GM19467 (cell line): ENCODE results near the gene SYNGR2.

Source experiments
- ATAC-seq: cut with Tn5 transposase; IDR thresholded peaks from one replicate; pipeline ENCODE4 v1.9.1; 2021; ENCODE audit warnings: mild to moderate bottlenecking, moderate library complexity; ENCODE audit not compliant: unreplicated experiment

The SYNGR2 gene

GRCh38 chr17:78168242-78168902 lies at the start of gene SYNGR2:
SYNGR2 (plus strand) TSS chr17:78168581; CDS start chr17:78168617, 36 bp downstream.
- peak; percentile 50 for ATAC-seq

GRCh38 chr17:78118801-78119241 lies 49.6 kb upstream of the SYNGR2 start:
- no peak for ATAC-seq

- ATAC-seq, result no peak
Measured at GRCh38 chr17:78120537-78120936, 47.8 kb upstream of the SYNGR2 start.

GRCh38 chr17:78120971-78121800 lies 47.2 kb upstream of the SYNGR2 start:
- ATAC-seq, result no peak

- ATAC-seq, result no peak
Measured at GRCh38 chr17:78121801-78122215, 46.6 kb upstream of the SYNGR2 start.

- ATAC-seq, result no peak
Measured at GRCh38 chr17:78122216-78122930, 46.0 kb upstream of the SYNGR2 start.

- no peak for ATAC-seq
Measured at GRCh38 chr17:78122931-78123249, 45.5 kb upstream of the SYNGR2 start.

- no peak for ATAC-seq
Measured at GRCh38 chr17:78123258-78123929, 45.0 kb upstream of the SYNGR2 start.

- ATAC-seq, result no peak
Measured at GRCh38 chr17:78124081-78124835, 44.1 kb upstream of the SYNGR2 start.

GRCh38 chr17:78124836-78125137 lies 43.6 kb upstream of the SYNGR2 start:
- no peak for ATAC-seq

- ATAC-seq, result no peak
Measured at GRCh38 chr17:78125138-78125913, 43.1 kb upstream of the SYNGR2 start.

- ATAC-seq, result no peak
Measured at GRCh38 chr17:78125976-78126894, 42.1 kb upstream of the SYNGR2 start.

GRCh38 chr17:78126895-78127238 lies 41.5 kb upstream of the SYNGR2 start:
- ATAC-seq, result no peak

GRCh38 chr17:78127239-78127887 lies 41.0 kb upstream of the SYNGR2 start:
- ATAC-seq, result no peak

- no peak for ATAC-seq
Measured at GRCh38 chr17:78127888-78128550, 40.4 kb upstream of the SYNGR2 start.

GRCh38 chr17:78128551-78129350 lies 39.6 kb upstream of the SYNGR2 start, which contains the start of gene TMC6:
TMC6 (minus strand) TSS chr17:78128755; CDS start chr17:78126832, 1,923 bp downstream.
- no peak for ATAC-seq
